Adrenal gland (tissue), 12 donors: ENCODE measurements around the gene DAPK3. TPM values are rescaled to one million over a fixed set of nuclear protein-coding genes. Genes with fewer than 3 reads are reported as not detected.
"Not testable (repeated sequence)": the region's sequence is repeated elsewhere in the genome, so short reads cannot be mapped to it uniquely, and the experiment has no call there.

Experiments used
- DNase-seq, 7 donors: peaks; one replicate each; pipeline ENCODE4 v3.0.0-alpha.2; 2019 to 2020
- H3K27ac ChIP-seq, 5 donors: fragments of 200-600 bp; sonication (generic) in 4 of 5; 1 replicate in 3 of 5; 2 replicates in 2 of 5; pipeline versions ENCODE4 v1.5.1 to v1.8.0; 2016 to 2020; ENCODE audit warnings: mild to moderate bottlenecking in 1 of 5
- H3K27me3 ChIP-seq: fragments of 200-600 bp; 2 replicates; pipeline ENCODE4 v1.8.0; 2021
- H3K36me3 ChIP-seq, 2 donors: fragments of 200-600 bp; replicated peaks in 1 of 2; 1 replicate in 1 of 2; 2 replicates in 1 of 2; pipeline versions ENCODE4 v1.5.1 to v1.8.0; 2018 to 2022
- H3K4me1 ChIP-seq, 2 donors: fragments of 200-600 bp; replicated peaks in 1 of 2; 1 replicate in 1 of 2; 2 replicates in 1 of 2; pipeline versions ENCODE4 v1.5.1 to v1.8.0; 2018 to 2021
- H3K4me3 ChIP-seq, 4 donors: fragments of 200-600 bp; sonication (generic) in 3 of 4; one replicate each; pipeline ENCODE4 v1.5.1; 2016 to 2018
- H3K9me3 ChIP-seq, 3 donors: fragments of 200-600 bp; sonication (generic) in 1 of 3; replicated peaks in 1 of 3; 1 replicate in 2 of 3; 2 replicates in 1 of 3; pipeline versions ENCODE4 v1.5.1 to v1.8.0; 2016 to 2021
- CTCF ChIP-seq, 6 experiments: fragments of 450-650 bp in 4 of 6; fragments of 200-600 bp in 2 of 6; sonication (generic) in 1 of 6; IDR thresholded peaks; 1 replicate in 5 of 6; 2 replicates in 1 of 6; pipeline versions ENCODE4 v1.5.1 to v1.8.0; 2016 to 2021; ENCODE audit warnings: antibody characterized with exemption in 6 of 6, mild to moderate bottlenecking in 2 of 6, moderate library complexity in 1 of 6
- POLR2A ChIP-seq, 2 donors: fragments of 450-650 bp; IDR thresholded peaks; one replicate each; pipeline ENCODE4 v1.6.1; 2017; ENCODE audit warnings: antibody characterized with exemption in 2 of 2, mild to moderate bottlenecking in 2 of 2, moderate library complexity in 1 of 2
- WGBS, 4 donors: extraction: QIAGEN DNeasy Blood & Tissue Kit in 2 of 4; methylation state at CpG; one replicate each; pipeline versions ENCODE4 v1.1.5 to v1.1.7; 2013 to 2017; 5-methylcytosine and 5-hydroxymethylcytosine counted together
- intact Hi-C, 2 donors: fragments of 100-400 bp; cut with DNase I; formaldehyde crosslinking; loops; one replicate each; pipeline versions ENCODE4 v1.14.1 to v1.15.0; 2022 to 2023
- polyA plus RNA-seq, 3 donors: library from polyadenylated mRNA; stranded (reverse); fragments of 200-250 nt in 2 of 3; fragments of 350-450 nt in 1 of 3; fragmentation: Illumina TruSeq in 1 of 3; extraction: RNeasy Lipid Tissue Mini Kit (QIAGEN cat#74804) in 1 of 3; gene quantifications; one replicate each; pipeline ENCODE4 v1.2.3, GENCODE V29; 2013 to 2014
- total RNA-seq, 9 donors: library from RNA; depleted of rRNA in 4 of 9; stranded (reverse); fragments of >200 nt in 4 of 9; fragments of 120-200 nt in 1 of 9; fragmentation: NEBNext Ultra II Directional in 1 of 9; extraction: Animal tissue kit (Norgen Biotek cat#: 25700) in 1 of 9; gene quantifications; one replicate each; pipeline versions ENCODE4 v1.1.0 to v1.2.4, GENCODE V29; 2013 to 2023
- donor health status: healthy with polysubstance abuse.
- donor health status: Bipolar disorder and iron deficiency.
- donor health status: DM: yes; HTN: yes; CAD: no.
- donor health status: DM: no; HTN: no; CAD: no.
- donor health status: DM: no; HTN: no; CAD: no.
- donor health status: DM: yes; HTN: yes; CAD: no.

Gene DAPK3
- total and polyA plus RNA-seq, 12 donors = 17.6 to 83.2 (median 45.3) TPM

- intact Hi-C loops = no loop called here
- Histone ChIP-seq H3K9me3 (no peaks in the 10 kb centered on the region), H3K27me3 (no peaks in the 10 kb centered on the region), H3K36me3 (no peaks in the 10 kb centered on the region), H3K4me3 (no peak overlapping the region), H3K4me1 (no peaks in the 10 kb centered on the region), H3K27ac (no peak overlapping the region)
- DNase-seq = no peak
- 81 to 91% (median 85%) methylated on average over 8 of the region's 8 CpGs for WGBS, 4 donors
- TF ChIP-seq CTCF (IDR thresholded peaks at IDR 0.05) (no peak), POLR2A (IDR thresholded peaks at IDR 0.05) (no peak)
Observed at GRCh38 chr19:3942790-3943409, 28.0 kb downstream of the DAPK3 start.

- H3K4me1 ChIP-seq, H3K27me3 ChIP-seq, DNase-seq, H3K9me3 ChIP-seq, intact Hi-C loops, H3K27ac ChIP-seq, H3K36me3 ChIP-seq, H3K4me3 ChIP-seq: not testable (repeated sequence)
- 90 to 98% (median 94%) methylated on average over 15 to 22 of the region's 22 CpGs for WGBS, 4 donors
Observed at GRCh38 chr19:3938300-3938950, 32.5 kb downstream of the DAPK3 start.

- intact Hi-C loops = no loop called here
- Histone ChIP-seq H3K4me3 (no peak overlapping the region), H3K4me1 (peaks cover 4 to 8% of the 10 kb centered on the region in 2 donors), H3K27ac (no peak overlapping the region), H3K36me3 (no peaks in the 10 kb centered on the region), H3K9me3 (no peaks in the 10 kb centered on the region), H3K27me3 (peaks cover 7% of the 10 kb centered on the region)
- DNase-seq = no peak
- TF ChIP-seq POLR2A (IDR thresholded peaks at IDR 0.05) (no peak), CTCF (IDR thresholded peaks at IDR 0.05) (no peak)
- 79 to 91% (median 86%) methylated on average over 15 to 26 of the region's 29 CpGs for WGBS, 4 donors
Observed at GRCh38 chr19:3936506-3937442, 34.1 kb downstream of the DAPK3 start.

- Histone ChIP-seq H3K4me3 (peak within 1 kb of the TSS in 1 of 4 donors; percentile 15), H3K9me3 (no peaks in the 10 kb centered on the region), H3K36me3 (no peaks in the 10 kb centered on the region), H3K4me1 (peaks cover 4 to 8% of the 10 kb centered on the region in 2 donors), H3K27ac (no peak within 1 kb of the TSS), H3K27me3 (peaks cover 7% of the 10 kb centered on the region)
- intact Hi-C loops = no loop called here
- WGBS, 4 donors = 3 to 6% (median 5%) methylated on average over 20 to 51 of the region's 51 CpGs
- TF ChIP-seq CTCF (IDR thresholded peaks at IDR 0.05) = no peak
- TF ChIP-seq POLR2A (IDR thresholded peaks at IDR 0.05) = no peak
- DNase-seq = peak in 4 of 7 donors; percentile 7 to 47 (median 43)
Observed at GRCh38 chr19:3932931-3933810, 37.7 kb downstream of the DAPK3 start, which contains the start of gene NMRK2. TSS of gene NMRK2 (plus strand) at chr19:3933069. CDS start at chr19:3933672, 603 bp downstream.
